WTC11 (cell line): ENCODE measurements around the gene PRSS27. TPM values are rescaled to one million over a fixed set of nuclear protein-coding genes. Genes with fewer than 3 reads are reported as not detected.

Source experiments
- ATAC-seq: fragments of 200-7000 bp; cut with Tn5 transposase; 2 replicates; pipeline ENCODE4 v1.10.0; 2021; ENCODE audit warnings: mild to moderate bottlenecking, moderate library complexity
- Bru-seq: library from RNA; stranded (reverse); fragments of 400-500 nt; gene quantifications from one replicate; lab custom pipeline; 2021; lab: Mats Ljungman, UMichigan
- CTCF ChIA-PET: fragments of 300-600 bp; sonication (Branson Sonifier 250); formaldehyde crosslinking; loops from one replicate; lab custom pipeline; 2021; ENCODE audit warnings: antibody characterized with exemption; lab: Charles Lee
- POLR2A ChIA-PET: fragments of 350-600 bp; sonication (Branson Sonifier 250); formaldehyde crosslinking; loops from one replicate; lab custom pipeline; 2021; ENCODE audit warnings: antibody characterized with exemption; lab: Charles Lee
- DNase-seq: peaks from one replicate; pipeline ENCODE4 v3.0.0; 2021; ENCODE audit warnings: low spot score
- H3K27ac Mint-ChIP-seq: 2 replicates; pipeline ENCODE4 v1.8.0; 2021; ENCODE audit warnings: mixed read lengths
- H3K27me3 Mint-ChIP-seq: 2 replicates; pipeline ENCODE4 v1.8.0; 2021; ENCODE audit warnings: low read depth, mild to moderate bottlenecking, moderate library complexity, mixed read lengths
- H3K36me3 Mint-ChIP-seq: 2 replicates; pipeline ENCODE4 v1.8.0; 2021; ENCODE audit warnings: mixed read lengths
- H3K4me1 Mint-ChIP-seq: 2 replicates; pipeline ENCODE4 v1.8.0; 2022; ENCODE audit warnings: mixed read lengths
- H3K4me3 Mint-ChIP-seq: 2 replicates; pipeline ENCODE4 v1.8.0; 2021; ENCODE audit warnings: mild to moderate bottlenecking, moderate library complexity, mixed read lengths
- H3K9me3 Mint-ChIP-seq: 2 replicates; pipeline ENCODE4 v1.8.0; 2021; ENCODE audit warnings: mixed read lengths
- CDX4 ChIP-seq: fragments of 250-450 bp; sonication (Bioruptor Pico); IDR thresholded peaks from 2 replicates; pipeline ENCODE4 v1.9.0; 2021; ENCODE audit warnings: moderate library complexity, mild to moderate bottlenecking, inconsistent platforms, borderline replicate concordance
- CTCF ChIP-seq: fragments of 200-600 bp; IDR thresholded peaks from 2 replicates; pipeline ENCODE4 v1.8.0; 2022; ENCODE audit warnings: antibody characterized with exemption
- E2F4 ChIP-seq: sonication (generic); formaldehyde crosslinking; IDR thresholded peaks from 2 replicates; pipeline ENCODE4 v1.8.1; 2022; ENCODE audit warnings: low read depth, mild to moderate bottlenecking, moderate library complexity, missing genetic modification reagents, borderline replicate concordance
- ESRRA ChIP-seq: sonication (generic); formaldehyde crosslinking; IDR thresholded peaks from 2 replicates; pipeline ENCODE4 v1.8.1; 2022; ENCODE audit warnings: mild to moderate bottlenecking, missing genetic modification reagents, borderline replicate concordance
- FOXP4 ChIP-seq: sonication (generic); formaldehyde crosslinking; IDR thresholded peaks from 2 replicates; pipeline ENCODE4 v1.8.0; 2022; ENCODE audit warnings: mild to moderate bottlenecking, missing genetic modification reagents
- GABPB1 ChIP-seq: sonication (generic); formaldehyde crosslinking; IDR thresholded peaks from 2 replicates; pipeline ENCODE4 v1.8.1; 2023; ENCODE audit warnings: mild to moderate bottlenecking, missing genetic modification reagents
- HMGXB4 ChIP-seq: sonication (generic); formaldehyde crosslinking; IDR thresholded peaks from 2 replicates; pipeline ENCODE4 v1.8.1; 2023; ENCODE audit warnings: mild to moderate bottlenecking, moderate library complexity, missing genetic modification reagents
- JUN ChIP-seq: sonication (generic); formaldehyde crosslinking; IDR thresholded peaks from 2 replicates; pipeline ENCODE4 v1.8.0; 2023; ENCODE audit warnings: mild to moderate bottlenecking, missing genetic modification reagents
- KAT7 ChIP-seq: sonication (generic); formaldehyde crosslinking; IDR thresholded peaks from 2 replicates; pipeline ENCODE4 v1.8.1; 2023; ENCODE audit warnings: missing genetic modification reagents, mild to moderate bottlenecking, borderline replicate concordance
- MAX ChIP-seq: sonication (generic); formaldehyde crosslinking; IDR thresholded peaks from 2 replicates; pipeline ENCODE4 v1.8.0; 2022; ENCODE audit warnings: mild to moderate bottlenecking, missing genetic modification reagents
- NFYB ChIP-seq: sonication (generic); formaldehyde crosslinking; conservative IDR thresholded peaks from 2 replicates; pipeline ENCODE4 v1.8.0; 2022; ENCODE audit warnings: low read depth, missing genetic modification reagents
- RORB ChIP-seq: fragments of 250-450 bp; sonication (Bioruptor Pico); IDR thresholded peaks from 2 replicates; pipeline ENCODE4 v1.9.0; 2021; ENCODE audit warnings: mild to moderate bottlenecking
- SMAD3 ChIP-seq: sonication (generic); formaldehyde crosslinking; IDR thresholded peaks from 2 replicates; pipeline ENCODE4 v1.8.0; 2022; ENCODE audit warnings: missing genetic modification reagents, mild to moderate bottlenecking, borderline replicate concordance
- STAT6 ChIP-seq: sonication (generic); formaldehyde crosslinking; conservative IDR thresholded peaks from 2 replicates; pipeline ENCODE4 v1.8.1; 2023; ENCODE audit warnings: mild to moderate bottlenecking, low read depth, missing genetic modification reagents, moderate library complexity
- TP53 ChIP-seq: sonication (generic); formaldehyde crosslinking; IDR thresholded peaks from 2 replicates; pipeline ENCODE4 v1.8.1; 2023; ENCODE audit warnings: mild to moderate bottlenecking, missing genetic modification reagents
- ZNF138 ChIP-seq: sonication (generic); formaldehyde crosslinking; conservative IDR thresholded peaks from 2 replicates; pipeline ENCODE4 v1.8.1; 2022; ENCODE audit warnings: mild to moderate bottlenecking, moderate library complexity, missing genetic modification reagents
- ZNF416 ChIP-seq: fragments of 250-450 bp; sonication (Bioruptor Pico); IDR thresholded peaks from 2 replicates; pipeline ENCODE4 v1.9.0; 2021; ENCODE audit warnings: mild to moderate bottlenecking, inconsistent platforms
- long read RNA-seq, 3 experiments: library from RNA in 1 of 3; library from capped mRNA in 1 of 3; library from polyadenylated mRNA in 1 of 3; unstranded in 2 of 3; stranded (forward) in 1 of 3; transcript quantifications; one replicate each; pipeline ENCODE4 v2.0.0, GENCODE V29; 2021
- total RNA-seq: library from RNA; stranded (reverse); gene quantifications from 3 replicates; pipeline ENCODE4 v1.2.3, GENCODE V29; 2021

The PRSS27 gene
- total RNA-seq (5.1 to 5.4 TPM (median 5.1 TPM) in 3 replicates), Bru-seq, nascent RNA (percentile 39 among the genes with signal in this experiment)
- long read RNA-seq, experiment 1, partial matches to known transcripts, result 0 of 6 reads
- long read RNA-seq, experiment 1, other reads (novel, unspliced or antisense), result 0 of 6 reads
- long read RNA-seq, experiment 2, partial matches to known transcripts, result 0 of 1 reads
- long read RNA-seq, experiment 2, other reads (novel, unspliced or antisense), result 1 of 1 reads
- long read RNA-seq, experiment 3, result 0 reads

- Mint-ChIP-seq H3K36me3 (no peaks in the 10 kb centered on the region), H3K4me3 (peak within 1 kb of the TSS; percentile 80), H3K27ac (peak within 1 kb of the TSS; percentile 68; the same call in 1 of the 2 replicates), H3K4me1 (peaks cover 4% of the 10 kb centered on the region; the same call in 1 of the 2 replicates), H3K9me3 (no peaks in the 10 kb centered on the region), H3K27me3 (no peaks in the 10 kb centered on the region; the same call in 1 of the 2 replicates)
- DNase-seq (no peak), ATAC-seq (no peak)
- 0 out of 2 replicates have a peak, but pooled peaks have one; percentile 17 for TF ChIP-seq MAX
- no peak for TF ChIP-seq E2F4 (CRISPR knock-in tag)
- ChIA-PET CTCF (interaction anchor here (1.1 kb wide), 1 partner anchor 118 kb away, joined by 4 read pairs; no protein-coding TSS in a partner anchor), POLR2A (no interaction called here)
Measured at GRCh38 chr16:2720064-2720457, at the start of gene PRSS27. Gene PRSS27 (minus strand): TSS chr16:2720224. CDS start chr16:2720160, 64 bp downstream.

- peak overlapping the region; percentile 96 for H3K27ac Mint-ChIP-seq
- H3K27me3 Mint-ChIP-seq, result no peaks in the 10 kb centered on the region
- CTCF ChIA-PET, result interaction anchor here (0.9 to 1.0 kb wide), 2 partner anchors 11 to 53 kb away, joined by 3 to 4 read pairs; no protein-coding TSS in a partner anchor
- H3K4me3 Mint-ChIP-seq, result no peak overlapping the region
- no peak for TF ChIP-seq FOXP4 (CRISPR knock-in tag)
- no peak for TF ChIP-seq SMAD3 (CRISPR knock-in tag)
- TF ChIP-seq KAT7 (CRISPR knock-in tag), result no peak
- TF ChIP-seq, all 79 proteins: peak for 0
- H3K9me3 Mint-ChIP-seq, result peaks cover 20% of the 10 kb centered on the region
- POLR2A ChIA-PET, result no interaction called here
- peaks cover 83% of the 10 kb centered on the region for H3K36me3 Mint-ChIP-seq
- DNase-seq (no peak), ATAC-seq (no peak)
- H3K4me1 Mint-ChIP-seq, result peaks cover 4% of the 10 kb centered on the region
Measured at GRCh38 chr16:2769675-2770056, 49.6 kb upstream of the PRSS27 start.

GRCh38 chr16:2769100-2769529 is 49.1 kb upstream of the PRSS27 start:
- peaks cover 25% of the 10 kb centered on the region for H3K9me3 Mint-ChIP-seq
- peak overlapping the region; percentile 96 for H3K27ac Mint-ChIP-seq
- no peak for ATAC-seq
- no peaks in the 10 kb centered on the region for H3K27me3 Mint-ChIP-seq
- CTCF ChIA-PET, result no interaction called here
- peaks cover 86% of the 10 kb centered on the region for H3K36me3 Mint-ChIP-seq
- H3K4me1 Mint-ChIP-seq, result peaks cover 4% of the 10 kb centered on the region
- no peak for DNase-seq
- H3K4me3 Mint-ChIP-seq, result no peak overlapping the region
- POLR2A ChIA-PET, result no interaction called here
- TF ChIP-seq ESRRA (CRISPR knock-in tag) (no peak), TP53 (CRISPR knock-in tag) (no peak), STAT6 (CRISPR knock-in tag) (no peak), CTCF (no peak), GABPB1 (CRISPR knock-in tag) (no peak), ZNF138 (CRISPR knock-in tag) (no peak), CDX4 (CRISPR knock-in tag) (no peak), HMGXB4 (CRISPR knock-in tag) (no peak), NFYB (no peak), FOXP4 (CRISPR knock-in tag) (no peak), JUN (CRISPR knock-in tag) (no peak), ZNF416 (CRISPR knock-in tag) (no peak), RORB (CRISPR knock-in tag) (no peak)
